ENCODE results near the gene DNASE1.

DNASE1 gene

GRCh38 chr16:3695610-3696369 lies 41.3 kb downstream of the DNASE1 start:
- H3K36me3 ChIP-seq (ENCODE audit: control insufficient read depth, insufficient read depth, low read length) = peaks cover 2% of the 10 kb centered on the region; the same call in 1 of the 2 replicates
- no peak overlapping the region for H3K27ac ChIP-seq (ENCODE audit: low read length)
- H3K4me1 ChIP-seq (ENCODE audit: control insufficient read depth, insufficient read depth, low read length) = peaks cover 1% of the 10 kb centered on the region; the same call in 1 of the 2 replicates
- H3K9me3 ChIP-seq (ENCODE audit: control insufficient read depth, insufficient read depth, low read length) = no peaks in the 10 kb centered on the region
- H3K27me3 ChIP-seq (ENCODE audit: control insufficient read depth, insufficient read depth, low read length) = no peaks in the 10 kb centered on the region
- H3K4me3 ChIP-seq (ENCODE audit: low read length) = no peak overlapping the region
- WGBS (ENCODE audit: insufficient coverage, insufficient read length) = no CpG with 5 or more reads among the region's 19 CpGs
- no peak for DNase-seq (ENCODE audit: low read depth, low spot score)

- Histone ChIP-seq H3K27me3 (ENCODE audit: control insufficient read depth, insufficient read depth, low read length) (no peaks in the 10 kb centered on the region), H3K27ac (ENCODE audit: low read length) (no peak overlapping the region), H3K4me1 (ENCODE audit: control insufficient read depth, insufficient read depth, low read length) (peaks cover 1% of the 10 kb centered on the region; the same call in 1 of the 2 replicates), H3K9me3 (ENCODE audit: control insufficient read depth, insufficient read depth, low read length) (no peaks in the 10 kb centered on the region), H3K36me3 (ENCODE audit: control insufficient read depth, insufficient read depth, low read length) (peaks cover 2% of the 10 kb centered on the region; the same call in 1 of the 2 replicates), H3K4me3 (ENCODE audit: low read length) (no peak overlapping the region)
- DNase-seq (ENCODE audit: low read depth, low spot score) = no peak
- no CpG with 5 or more reads among the region's 13 CpGs for WGBS (ENCODE audit: insufficient coverage, insufficient read length)
These were observed 42.1 kb downstream of the DNASE1 start for GRCh38 chr16:3696425-3697218.

- H3K4me3 ChIP-seq (ENCODE audit: low read length) = no peak overlapping the region
- H3K4me1 ChIP-seq (ENCODE audit: control insufficient read depth, insufficient read depth, low read length) = peaks cover 1% of the 10 kb centered on the region; the same call in 1 of the 2 replicates
- no peak for DNase-seq (ENCODE audit: low read depth, low spot score)
- H3K27me3 ChIP-seq (ENCODE audit: control insufficient read depth, insufficient read depth, low read length) = no peaks in the 10 kb centered on the region
- no peak overlapping the region for H3K27ac ChIP-seq (ENCODE audit: low read length)
- no peaks in the 10 kb centered on the region for H3K9me3 ChIP-seq (ENCODE audit: control insufficient read depth, insufficient read depth, low read length)
- WGBS (ENCODE audit: insufficient coverage, insufficient read length) = no CpG with 5 or more reads among the region's 4 CpGs
- peaks cover 5% of the 10 kb centered on the region; the same call in 1 of the 2 replicates for H3K36me3 ChIP-seq (ENCODE audit: control insufficient read depth, insufficient read depth, low read length)
These were observed 44.5 kb downstream of the DNASE1 start for GRCh38 chr16:3698941-3699340.

- Histone ChIP-seq H3K36me3 (ENCODE audit: control insufficient read depth, insufficient read depth, low read length) (peaks cover 3% of the 10 kb centered on the region; the same call in 1 of the 2 replicates), H3K9me3 (ENCODE audit: control insufficient read depth, insufficient read depth, low read length) (no peaks in the 10 kb centered on the region), H3K4me1 (ENCODE audit: control insufficient read depth, insufficient read depth, low read length) (no peaks in the 10 kb centered on the region; the same call in 1 of the 2 replicates), H3K27ac (ENCODE audit: low read length) (no peak overlapping the region), H3K4me3 (ENCODE audit: low read length) (no peak overlapping the region), H3K27me3 (ENCODE audit: control insufficient read depth, insufficient read depth, low read length) (no peaks in the 10 kb centered on the region)
- WGBS (ENCODE audit: insufficient coverage, insufficient read length) = no CpG with 5 or more reads among the region's 4 CpGs
- DNase-seq (ENCODE audit: low read depth, low spot score) = no peak
These were observed 47.0 kb downstream of the DNASE1 start for GRCh38 chr16:3701531-3701930.

- Histone ChIP-seq H3K27me3 (ENCODE audit: control insufficient read depth, insufficient read depth, low read length) (no peaks in the 10 kb centered on the region), H3K27ac (ENCODE audit: low read length) (no peak overlapping the region), H3K9me3 (ENCODE audit: control insufficient read depth, insufficient read depth, low read length) (no peaks in the 10 kb centered on the region), H3K36me3 (ENCODE audit: control insufficient read depth, insufficient read depth, low read length) (peaks cover 3% of the 10 kb centered on the region; the same call in 1 of the 2 replicates), H3K4me1 (ENCODE audit: control insufficient read depth, insufficient read depth, low read length) (no peaks in the 10 kb centered on the region; the same call in 1 of the 2 replicates), H3K4me3 (ENCODE audit: low read length) (no peak overlapping the region)
- no CpG with 5 or more reads among the region's 7 CpGs for WGBS (ENCODE audit: insufficient coverage, insufficient read length)
- no peak for DNase-seq (ENCODE audit: low read depth, low spot score)
These were observed 47.6 kb downstream of the DNASE1 start for GRCh38 chr16:3702082-3702481.

- no peak for DNase-seq (ENCODE audit: low read depth, low spot score)
- H3K4me3 ChIP-seq (ENCODE audit: low read length) = no peak overlapping the region
- no peaks in the 10 kb centered on the region for H3K27me3 ChIP-seq (ENCODE audit: control insufficient read depth, insufficient read depth, low read length)
- no peaks in the 10 kb centered on the region for H3K4me1 ChIP-seq (ENCODE audit: control insufficient read depth, insufficient read depth, low read length)
- H3K36me3 ChIP-seq (ENCODE audit: control insufficient read depth, insufficient read depth, low read length) = peaks cover 3% of the 10 kb centered on the region; the same call in 1 of the 2 replicates
- no CpG with 5 or more reads among the region's 10 CpGs for WGBS (ENCODE audit: insufficient coverage, insufficient read length)
- no peaks in the 10 kb centered on the region for H3K9me3 ChIP-seq (ENCODE audit: control insufficient read depth, insufficient read depth, low read length)
- H3K27ac ChIP-seq (ENCODE audit: low read length) = no peak overlapping the region
These were observed 51.9 kb downstream of the DNASE1 start for GRCh38 chr16:3706253-3707012.

Measured in iPS DF 6.9 (cell line).